Superior temporal gyrus (tissue), 1 donor: ENCODE data around the gene KIF18B.

ENCODE experiments used
- DNase-seq: peaks from one replicate; pipeline ENCODE4 v3.0.0-alpha.2; 2016; ENCODE audit errors: extremely low spot score

Gene KIF18B

DNA sequence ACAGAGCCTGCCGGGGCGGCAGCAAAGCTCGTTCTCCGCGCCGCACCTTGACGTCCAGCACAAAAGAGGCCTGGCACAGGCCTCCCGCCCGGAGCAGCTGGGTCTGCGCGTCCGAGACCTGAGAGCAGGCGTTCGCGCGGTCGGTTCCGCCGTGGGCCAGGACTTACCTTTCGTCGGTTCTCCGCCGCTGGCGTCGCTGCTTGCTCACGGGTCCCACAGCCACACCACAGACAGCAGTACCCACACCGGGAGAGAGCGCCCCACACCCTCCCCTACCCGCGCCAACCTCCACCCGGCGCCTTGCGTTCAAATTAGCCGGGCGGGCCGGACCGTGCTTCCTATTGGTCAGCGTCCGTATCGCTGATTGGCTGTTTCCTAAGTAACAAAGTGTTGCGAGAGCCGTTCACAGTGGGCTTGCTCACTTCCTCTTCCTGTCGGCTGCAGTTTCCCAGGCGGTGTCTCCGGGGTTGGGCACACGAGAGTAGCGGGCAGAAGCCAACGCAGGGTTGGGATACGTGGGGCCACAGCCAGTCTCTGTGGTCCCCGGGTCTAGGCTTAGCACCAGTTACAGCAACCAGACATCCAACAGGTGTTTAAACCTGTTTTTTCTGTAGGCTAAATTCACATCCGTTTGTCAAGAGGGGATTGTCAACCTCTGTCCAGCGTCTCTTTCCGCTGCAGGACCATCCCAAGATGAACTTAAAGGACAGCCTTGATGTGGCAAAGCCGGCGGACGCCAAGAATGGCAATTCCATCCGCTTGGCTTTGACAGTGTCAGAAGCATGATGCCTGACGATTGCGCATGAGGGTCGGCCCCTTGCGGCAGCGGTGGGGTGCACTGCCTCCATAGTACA lies at the start of gene KIF18B:
KIF18B (minus strand) TSS at position 313 of the 854 bp plus-strand sequence. CDS start 11,429 bp downstream, outside the sequence.
- DNase-seq = peak; percentile 90

DNA sequence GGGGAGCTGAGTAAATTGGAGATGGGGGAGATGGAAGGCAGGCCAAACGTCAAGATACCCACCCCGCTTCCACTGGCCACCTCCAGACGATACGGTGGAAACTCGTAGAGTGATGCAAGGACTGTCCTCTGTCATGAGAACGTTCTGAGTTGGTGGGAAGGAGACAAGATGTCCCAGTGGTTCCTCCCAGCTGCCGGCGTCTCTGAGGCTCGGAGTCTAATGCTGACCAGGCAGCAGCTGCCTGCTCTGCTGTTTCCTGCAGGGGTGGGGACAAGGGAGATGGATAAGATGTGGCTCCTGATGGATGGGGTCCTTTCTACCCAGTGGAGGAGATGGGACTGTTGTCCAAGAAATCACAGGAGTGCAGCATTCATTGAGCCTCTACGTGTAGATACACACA lies 48.7 kb upstream of the KIF18B start:
- DNase-seq = no peak

DNA sequence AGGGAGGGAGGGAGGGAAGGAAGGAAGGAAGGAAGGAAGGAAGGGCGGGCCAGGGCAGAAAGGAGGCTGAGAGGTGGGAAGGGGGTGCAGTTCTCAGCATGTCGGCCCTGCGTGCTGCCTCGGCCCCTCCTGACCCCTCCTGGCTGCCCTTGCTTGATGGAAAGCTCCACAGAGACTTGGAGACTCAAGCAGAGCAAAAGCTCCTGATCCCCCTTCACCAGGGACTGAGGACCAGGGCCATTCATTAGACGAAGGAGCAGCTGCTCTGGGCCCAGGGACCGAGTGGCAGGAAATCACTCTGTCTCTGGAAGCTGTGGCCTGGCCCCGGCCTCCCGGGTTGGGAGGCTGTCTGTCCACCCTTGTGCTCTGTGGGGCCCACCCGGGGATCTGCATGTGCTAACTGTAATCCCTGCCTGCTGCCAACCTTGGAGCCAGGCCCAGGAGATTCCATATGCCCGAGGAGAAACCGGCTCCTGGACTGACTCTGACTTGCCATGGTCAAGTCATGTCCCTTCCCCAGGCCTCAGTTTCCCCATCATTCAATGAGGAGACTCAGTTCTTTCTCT lies 47.9 kb upstream of the KIF18B start:
- DNase-seq = no peak

DNA sequence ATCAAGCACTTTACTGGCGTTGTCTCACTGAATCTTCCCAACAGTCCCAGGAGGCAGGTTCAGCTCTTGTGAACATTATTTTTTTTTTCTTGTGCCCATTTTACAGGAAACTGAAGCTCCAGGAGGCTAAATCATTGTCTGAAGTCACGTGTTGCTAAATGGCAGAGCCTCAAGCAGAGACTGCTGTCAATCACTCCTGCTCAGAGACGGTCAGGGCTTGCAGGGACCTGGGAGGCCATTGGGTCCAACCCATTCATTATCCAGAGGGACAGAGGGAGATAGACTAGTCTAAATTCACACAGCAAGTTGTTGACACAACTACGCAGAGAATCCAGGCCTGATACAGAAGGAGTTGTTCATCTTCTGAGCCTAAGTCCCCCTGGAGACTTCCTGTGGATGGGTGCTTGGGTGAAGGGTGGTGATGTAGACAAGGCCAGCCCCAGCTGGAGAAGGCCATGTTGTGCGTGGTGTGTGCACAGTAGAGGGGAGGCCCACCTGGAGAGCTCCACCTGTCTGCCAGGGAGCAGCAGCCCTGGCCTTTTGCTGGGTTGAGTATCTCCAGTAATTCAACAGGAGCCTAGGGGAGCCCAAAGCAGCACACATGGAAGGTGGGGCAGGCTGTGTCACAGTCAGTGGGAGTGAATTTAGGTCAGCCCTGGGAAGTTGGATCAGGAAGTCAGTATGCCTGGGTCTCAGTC lies 44.8 kb upstream of the KIF18B start:
- no peak for DNase-seq

DNA sequence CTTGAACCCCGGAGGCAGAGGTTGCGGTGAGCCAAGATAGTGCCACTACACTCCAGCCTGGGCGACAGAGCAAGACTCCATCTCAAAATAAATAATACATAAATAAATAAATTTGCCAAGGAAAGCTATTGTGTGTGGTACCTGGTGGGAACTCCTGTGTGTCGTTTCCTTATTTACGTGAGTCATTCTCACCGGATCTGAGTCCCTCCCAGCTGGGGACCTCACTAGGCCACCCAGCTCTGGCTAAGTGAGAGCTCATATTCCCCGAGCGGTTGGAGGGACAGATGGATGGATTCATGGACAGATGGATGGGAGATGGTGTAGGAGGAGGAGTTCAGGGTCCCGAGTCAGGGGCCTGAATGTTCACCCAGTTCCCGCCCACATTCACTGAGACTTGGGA lies 43.4 kb upstream of the KIF18B start:
- no peak for DNase-seq

DNA sequence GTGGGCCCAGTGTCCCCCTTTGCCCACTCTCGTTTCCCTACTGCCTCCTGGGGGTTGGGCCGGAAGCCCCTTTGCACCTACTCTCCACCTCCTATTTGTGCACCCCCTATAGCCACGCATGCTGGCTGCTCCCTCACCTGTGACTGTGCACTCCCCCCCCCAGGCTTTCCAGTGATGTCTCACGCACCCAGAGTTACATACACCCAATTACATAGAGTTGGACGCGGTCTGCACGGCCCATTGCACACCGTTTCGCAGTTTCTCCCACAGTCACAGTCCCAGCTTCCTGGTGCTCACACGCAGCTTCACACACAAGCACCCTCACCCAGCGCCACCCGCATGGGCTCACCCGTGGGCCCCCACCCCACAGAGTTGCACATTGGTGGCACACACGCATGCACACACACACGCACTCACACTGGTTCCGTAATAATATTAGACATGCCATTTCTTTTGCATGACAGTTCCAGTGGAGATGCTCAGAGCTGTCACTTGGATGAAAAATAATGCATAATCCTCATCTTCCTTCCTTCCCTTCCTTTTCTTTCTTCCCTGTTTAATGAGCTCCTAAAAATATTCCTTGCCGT lies 42.1 kb upstream of the KIF18B start:
- no peak for DNase-seq

DNA sequence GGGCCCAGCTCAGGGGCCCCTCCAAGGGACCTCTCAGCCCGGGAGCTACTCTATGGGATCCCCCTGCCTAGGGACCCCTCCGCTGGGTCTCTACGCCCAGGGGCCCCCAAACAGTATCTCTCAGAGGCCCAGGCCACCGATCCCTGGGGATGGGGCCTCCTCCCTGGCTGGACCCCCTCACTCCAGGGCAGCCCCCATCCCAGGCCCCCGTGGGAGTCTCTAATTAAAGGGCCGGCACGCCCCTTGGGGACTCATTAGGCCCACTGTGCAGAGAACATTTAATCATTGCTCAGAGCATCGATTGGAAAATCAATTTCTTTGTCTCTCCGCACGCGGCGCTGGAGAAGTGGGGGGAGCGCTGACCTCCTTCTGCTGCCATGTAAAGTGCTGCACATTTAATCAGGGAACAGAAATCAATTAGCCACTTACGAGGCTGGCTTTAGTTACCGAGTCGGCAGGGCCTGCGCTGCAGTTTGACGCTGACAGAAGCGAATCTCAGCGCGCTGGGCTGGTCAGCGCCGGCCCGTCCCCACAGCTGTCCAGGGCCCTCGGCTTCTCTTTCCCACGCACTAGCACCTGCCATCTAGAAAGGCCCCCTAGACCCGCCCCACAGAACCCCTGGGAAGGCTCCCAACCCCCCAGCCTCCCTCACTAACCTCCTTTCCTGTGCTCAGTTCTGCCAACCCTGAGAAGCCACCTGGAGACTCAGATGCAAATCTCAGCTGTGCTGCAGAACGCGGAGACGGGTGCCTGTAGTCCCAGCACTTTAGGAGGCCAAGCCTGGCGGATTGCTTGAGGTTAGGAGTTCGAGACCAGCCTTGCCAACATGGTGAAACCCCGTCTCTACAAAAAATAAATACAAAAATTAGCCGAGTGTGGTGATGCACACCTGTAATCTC lies 40.7 kb upstream of the KIF18B start:
- no peak for DNase-seq

DNA sequence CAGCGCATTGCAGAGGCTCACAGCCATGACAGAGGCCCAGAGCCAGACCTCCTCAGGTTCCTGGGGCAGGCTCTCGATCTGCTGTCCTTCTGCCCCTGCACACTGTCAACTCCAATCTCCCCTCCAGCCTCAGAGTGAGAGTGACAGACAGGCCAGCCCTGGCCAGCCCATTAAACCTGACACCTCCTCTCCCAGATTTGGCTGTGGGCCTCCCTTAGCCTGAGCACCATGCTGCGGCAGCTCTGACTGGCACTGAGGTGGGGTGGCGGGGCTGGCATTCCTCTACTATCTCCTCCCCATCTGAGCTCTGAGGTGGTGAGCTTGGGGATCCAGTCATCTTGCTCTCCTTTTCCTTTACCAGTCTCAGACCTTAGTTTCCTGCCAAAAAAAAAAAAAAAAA lies 36.0 kb upstream of the KIF18B start:
- DNase-seq = no peak

DNA sequence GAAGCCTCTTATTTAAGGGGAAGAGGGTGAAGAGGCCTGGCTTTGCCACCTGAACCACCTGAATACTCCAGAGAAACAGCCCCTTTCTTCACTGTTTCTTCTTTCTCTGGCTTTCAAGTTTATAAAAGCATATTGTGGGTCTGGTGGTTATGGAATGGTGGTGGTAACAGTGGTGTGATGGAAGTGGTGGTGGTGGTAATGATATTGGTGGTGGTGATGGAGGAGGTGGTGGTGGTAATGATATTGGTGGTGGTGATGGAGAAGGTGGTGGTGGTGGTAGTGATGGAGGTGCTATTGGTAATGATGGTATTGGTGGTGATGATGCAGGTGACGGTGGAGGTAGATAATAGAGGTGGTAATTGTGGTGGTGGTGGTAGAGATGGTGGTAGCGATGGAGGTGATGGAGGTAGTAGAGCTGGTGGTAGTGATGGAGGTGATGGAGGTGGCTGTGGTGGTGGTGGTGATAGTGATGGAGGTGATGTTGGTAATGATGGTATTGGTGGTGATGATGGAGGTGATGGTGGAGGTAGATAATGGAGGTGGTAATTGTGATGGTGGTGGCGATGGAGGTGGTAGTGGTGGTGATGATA lies 34.6 kb upstream of the KIF18B start:
- no peak for DNase-seq

DNA sequence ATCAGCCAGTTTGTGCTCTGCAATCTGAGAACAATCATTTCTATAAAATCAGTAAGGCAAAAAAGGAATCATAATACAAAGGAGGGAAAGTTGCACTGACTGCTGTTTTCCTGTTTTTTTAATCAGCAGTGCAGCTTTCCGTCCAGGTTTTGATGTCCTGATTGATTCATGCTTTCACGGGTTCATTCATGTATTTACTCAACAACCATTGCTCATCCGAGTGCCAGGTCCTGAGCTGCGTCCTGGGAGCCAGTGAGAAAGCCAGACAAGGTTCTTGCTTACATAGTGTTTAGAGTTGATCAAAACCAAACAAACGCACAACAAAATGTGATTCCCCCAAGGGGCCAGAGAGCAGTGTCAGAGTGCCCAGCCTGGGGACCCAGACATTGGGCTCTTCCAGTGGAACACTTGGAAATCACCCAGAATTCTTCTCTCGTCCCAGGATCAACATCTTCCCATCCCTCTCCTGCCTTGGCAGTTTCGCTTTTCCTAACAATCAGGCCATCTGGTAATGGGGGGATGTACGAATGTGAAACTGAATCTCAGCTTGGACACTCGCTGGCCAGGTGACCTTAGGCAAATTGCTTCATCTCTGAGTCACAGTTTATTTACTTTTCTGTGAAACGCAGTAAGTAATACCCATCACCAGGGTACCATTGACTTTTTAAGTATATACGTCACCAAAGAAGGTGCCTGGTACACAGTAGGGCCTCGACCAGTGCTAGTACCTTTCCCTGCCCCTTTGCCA lies 33.8 kb upstream of the KIF18B start:
- DNase-seq = no peak

DNA sequence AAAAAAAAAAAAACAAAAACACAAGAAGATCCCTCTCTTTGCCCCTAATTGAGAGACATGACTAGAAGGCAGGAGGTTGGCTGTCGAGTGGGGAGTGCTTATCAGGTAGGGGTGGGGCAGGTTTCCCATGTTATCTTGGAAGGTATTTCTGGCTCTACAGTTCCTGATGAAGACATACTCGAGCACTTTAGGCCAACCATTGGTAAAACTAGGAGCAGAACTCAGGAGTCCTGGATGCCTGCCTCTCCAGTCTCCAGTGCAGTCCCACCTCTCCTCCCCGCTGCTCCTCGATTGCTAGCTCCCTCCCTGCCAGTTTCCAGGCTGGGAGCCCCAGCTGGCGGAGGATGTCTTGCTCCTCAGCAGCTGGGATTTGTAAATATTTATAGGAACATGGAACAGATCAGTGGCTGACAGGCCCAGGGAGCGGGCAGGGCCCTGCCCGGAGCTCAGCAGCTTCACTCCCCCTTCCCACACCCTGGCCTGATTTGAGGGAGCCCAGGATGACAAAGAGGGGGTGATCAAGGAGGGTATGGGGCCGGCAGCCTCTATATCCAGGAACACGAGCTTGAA lies 31.9 kb upstream of the KIF18B start:
- no peak for DNase-seq

DNA sequence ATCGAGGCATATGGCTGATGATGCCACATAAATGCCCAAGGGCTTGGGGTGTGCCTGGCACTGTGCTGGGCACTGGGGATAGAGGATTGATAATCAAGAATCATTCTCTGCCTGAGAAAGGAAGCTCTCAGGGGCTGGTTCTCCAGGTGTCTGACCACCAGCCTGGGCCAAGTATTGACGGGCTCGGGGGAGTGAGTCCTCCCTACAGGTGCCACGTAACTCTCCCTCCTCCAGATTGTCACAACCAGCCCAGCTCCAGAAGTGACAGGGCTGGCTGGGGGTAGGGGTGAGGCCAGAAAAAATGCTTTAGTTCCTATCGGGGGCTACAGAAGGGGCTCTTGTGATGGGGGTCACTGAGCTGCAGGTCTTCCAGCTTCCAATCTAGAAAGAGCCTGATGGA lies 31.2 kb upstream of the KIF18B start:
- no peak for DNase-seq

DNA sequence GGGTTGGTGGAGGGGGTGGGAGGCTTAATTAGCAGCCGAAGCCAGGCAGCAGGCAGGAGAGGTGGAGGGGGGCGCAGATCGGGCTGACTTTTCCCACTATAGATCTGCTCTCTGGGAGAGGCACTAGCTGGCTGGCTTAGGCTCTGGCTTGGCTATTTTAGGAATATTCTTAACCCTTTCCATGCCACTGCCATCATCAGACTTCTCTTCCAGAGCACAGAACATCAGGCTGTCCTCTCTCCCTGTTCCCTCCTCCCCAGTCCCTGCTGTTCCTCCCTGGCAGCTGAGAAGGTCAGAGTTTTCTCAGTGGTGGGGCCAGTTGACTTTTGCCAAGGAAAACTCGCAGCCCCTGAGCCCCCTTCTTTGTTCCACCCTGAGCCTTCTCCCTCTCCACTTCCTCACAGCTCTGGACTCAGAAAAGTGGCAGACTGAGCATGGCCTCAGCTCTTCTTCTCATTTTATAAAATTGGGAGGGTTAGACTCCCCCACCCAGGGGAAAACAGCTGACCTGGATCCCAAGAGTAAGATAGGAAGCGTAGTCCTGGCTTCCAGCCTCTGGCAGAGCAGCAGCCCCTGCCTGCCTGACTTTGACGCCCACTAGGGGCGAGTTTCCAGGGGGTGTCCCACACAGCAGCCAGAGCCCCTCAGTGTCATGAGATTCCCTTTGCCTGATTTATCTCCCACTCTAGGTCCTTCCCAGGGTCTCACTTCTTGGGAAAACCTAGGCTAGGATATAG lies 30.4 kb upstream of the KIF18B start:
- no peak for DNase-seq

DNA sequence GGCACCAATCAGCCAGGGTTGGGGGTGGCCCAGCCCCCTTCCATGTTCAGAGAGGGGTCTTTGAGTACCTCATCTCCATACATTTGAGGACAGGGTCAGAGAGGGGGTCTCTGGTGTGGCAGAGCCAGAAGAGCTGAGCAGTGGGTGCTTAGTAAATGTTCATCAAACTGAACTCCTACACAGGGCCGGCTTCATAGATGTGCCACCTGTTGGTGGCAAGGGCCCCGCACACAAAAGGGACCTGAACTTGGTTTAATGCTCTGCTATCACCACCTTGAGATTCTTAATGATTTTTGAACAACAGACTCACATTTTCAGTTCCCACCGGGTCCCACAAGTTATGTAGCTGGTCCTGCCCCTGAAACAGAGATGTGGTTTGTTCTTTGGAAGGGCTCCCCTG lies 29.5 kb upstream of the KIF18B start:
- no peak for DNase-seq

DNA sequence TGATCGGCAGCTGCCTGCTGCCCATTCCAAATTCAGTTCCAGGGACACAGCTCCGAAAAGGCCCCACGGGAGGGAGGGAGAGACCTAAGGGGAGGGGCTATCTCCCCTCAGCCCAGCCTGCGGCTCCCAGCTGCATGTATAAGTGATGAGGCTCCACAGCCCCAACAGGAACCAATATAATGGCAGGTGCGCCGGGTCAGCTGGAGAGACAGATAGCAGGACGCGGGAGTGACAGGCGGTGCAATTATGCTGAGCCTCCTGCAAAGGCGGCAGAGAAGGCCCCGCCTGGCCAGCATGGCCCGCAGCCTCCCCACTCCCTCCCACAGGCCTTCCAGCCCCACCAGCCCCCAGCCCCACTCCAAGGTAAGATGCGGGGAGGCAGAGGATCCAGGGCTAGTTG lies 28.6 kb upstream of the KIF18B start:
- DNase-seq = no peak

DNA sequence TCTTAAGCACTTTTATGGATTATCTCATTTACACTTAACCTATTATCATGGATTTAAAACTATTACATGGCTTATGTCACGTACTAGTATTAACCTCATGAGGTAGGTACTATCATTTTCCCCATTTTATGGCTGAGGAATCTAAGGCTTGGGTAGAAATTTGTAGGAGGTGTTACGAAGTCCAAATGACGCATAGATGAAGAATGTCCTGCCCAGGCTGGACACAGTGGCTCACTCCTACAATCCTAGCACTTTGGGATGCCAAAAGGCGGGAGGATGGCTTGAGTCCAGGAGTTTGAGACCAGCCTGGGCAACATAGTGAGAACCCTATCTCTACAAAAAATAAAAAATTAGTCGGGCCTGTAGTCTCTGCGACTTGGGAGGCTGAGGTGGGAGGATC lies 25.4 kb upstream of the KIF18B start:
- DNase-seq = no peak

DNA sequence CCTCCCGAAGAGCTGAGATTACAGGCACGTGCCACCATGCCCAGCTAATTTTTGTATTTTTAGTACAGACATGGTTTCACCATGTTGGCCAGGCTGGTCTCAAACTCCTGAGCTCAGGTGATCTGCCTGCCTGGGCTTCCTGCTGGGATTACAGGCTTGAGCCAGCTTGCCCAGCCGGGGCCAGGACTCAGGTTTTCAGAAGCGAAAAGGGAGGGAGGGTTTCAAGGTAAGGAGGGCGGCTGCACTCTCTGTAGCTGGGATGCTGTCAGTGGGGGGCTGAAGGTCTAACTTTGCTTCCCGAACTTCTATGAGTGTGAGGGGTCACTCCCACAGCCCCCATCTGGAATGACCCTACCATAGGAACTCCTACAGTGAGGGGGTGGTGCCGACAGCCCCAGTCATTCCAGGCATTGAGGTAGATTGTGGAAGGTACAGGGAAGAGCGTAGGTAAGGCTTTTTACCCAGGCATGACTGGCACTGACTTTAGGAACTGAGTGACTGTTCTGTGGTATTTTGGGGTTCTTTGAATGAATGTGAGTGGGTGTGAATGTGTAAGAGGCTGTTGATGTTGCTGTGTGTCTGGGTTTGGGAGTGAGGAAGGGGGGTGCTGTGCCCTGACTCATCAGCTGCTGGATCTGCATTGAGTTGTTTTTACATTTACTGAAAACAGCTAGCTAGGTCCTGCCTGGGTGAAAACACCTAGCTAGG lies 24.4 kb upstream of the KIF18B start:
- DNase-seq = peak; percentile 24

DNA sequence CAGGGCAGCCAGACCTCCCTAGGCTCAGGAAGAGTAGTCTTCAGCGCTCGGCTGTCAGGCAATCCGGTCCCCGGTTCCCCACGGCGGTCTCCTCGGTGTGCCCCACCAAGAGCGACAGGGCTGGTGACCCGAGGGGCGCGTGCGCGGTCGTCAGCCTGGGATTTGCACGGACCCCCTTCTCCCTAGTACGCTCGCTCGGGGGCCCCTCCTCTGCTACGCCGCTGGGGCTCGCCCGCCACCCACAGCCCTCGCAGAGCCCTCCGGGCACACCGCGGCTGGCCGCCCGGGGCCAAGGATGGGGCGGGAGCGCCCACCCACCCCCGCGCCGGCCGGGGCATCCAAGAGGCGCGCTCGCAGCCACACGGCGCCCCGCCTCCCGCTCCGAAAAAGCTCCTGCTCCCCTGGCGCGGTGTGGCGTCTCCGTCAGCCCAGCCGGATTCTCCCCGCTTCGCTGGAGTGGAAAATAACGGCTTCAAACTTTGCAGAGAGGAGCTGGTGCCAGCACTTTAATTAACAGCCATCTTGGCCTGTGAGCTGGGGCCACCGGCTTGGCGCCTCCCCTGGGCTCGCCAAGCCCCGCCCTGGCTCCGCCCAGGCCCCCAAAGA lies 22.7 kb upstream of the KIF18B start:
- DNase-seq = peak; percentile 43
